Measurements from ENCODE around the gene UXS1. TPM values are rescaled to one million over a fixed set of nuclear protein-coding genes. Genes with fewer than 3 reads are reported as not detected.

The UXS1 gene
- total RNA-seq, 4 donors from 2014 or later = 23.5 to 40.4 (median 33.1) TPM

DNA sequence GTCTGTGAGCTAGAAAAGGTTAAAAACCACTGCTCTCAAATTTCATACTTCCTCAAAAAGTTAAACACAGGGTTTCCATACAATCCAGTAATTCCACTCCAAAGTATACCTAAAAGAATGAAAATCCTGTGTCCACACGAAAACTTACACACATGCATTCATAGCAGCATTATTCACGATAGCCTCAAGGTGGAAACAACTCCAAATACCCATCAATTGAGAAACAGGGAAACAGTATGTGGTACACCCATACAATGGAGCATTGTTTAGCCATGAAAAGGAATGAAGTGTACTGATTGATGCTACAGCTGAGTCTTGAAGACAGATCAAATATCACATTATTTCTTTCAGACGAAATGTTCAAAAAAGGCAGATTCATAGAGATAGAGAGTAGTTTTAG lies 36.7 kb downstream of the UXS1 start:
- TF ChIP-seq, protein P1, sequence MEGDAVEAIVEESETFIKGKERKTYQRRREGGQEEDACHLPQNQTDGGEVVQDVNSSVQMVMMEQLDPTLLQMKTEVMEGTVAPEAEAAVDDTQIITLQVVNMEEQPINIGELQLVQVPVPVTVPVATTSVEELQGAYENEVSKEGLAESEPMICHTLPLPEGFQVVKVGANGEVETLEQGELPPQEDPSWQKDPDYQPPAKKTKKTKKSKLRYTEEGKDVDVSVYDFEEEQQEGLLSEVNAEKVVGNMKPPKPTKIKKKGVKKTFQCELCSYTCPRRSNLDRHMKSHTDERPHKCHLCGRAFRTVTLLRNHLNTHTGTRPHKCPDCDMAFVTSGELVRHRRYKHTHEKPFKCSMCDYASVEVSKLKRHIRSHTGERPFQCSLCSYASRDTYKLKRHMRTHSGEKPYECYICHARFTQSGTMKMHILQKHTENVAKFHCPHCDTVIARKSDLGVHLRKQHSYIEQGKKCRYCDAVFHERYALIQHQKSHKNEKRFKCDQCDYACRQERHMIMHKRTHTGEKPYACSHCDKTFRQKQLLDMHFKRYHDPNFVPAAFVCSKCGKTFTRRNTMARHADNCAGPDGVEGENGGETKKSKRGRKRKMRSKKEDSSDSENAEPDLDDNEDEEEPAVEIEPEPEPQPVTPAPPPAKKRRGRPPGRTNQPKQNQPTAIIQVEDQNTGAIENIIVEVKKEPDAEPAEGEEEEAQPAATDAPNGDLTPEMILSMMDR (IDR thresholded peaks at IDR 0.05) = no peak
- TF ChIP-seq POLR2A (IDR thresholded peaks at IDR 0.05) = no peak
- WGBS, 2 donors = 62 to 82% methylated on average over 3 of the region's 3 CpGs
- no peak overlapping the region for H3K4me3 ChIP-seq
- DNase-seq = no peak
- H3K27me3 ChIP-seq = no peaks in the 10 kb centered on the region
- intact Hi-C loops (cut with DNase I) = no loop called here
- peaks cover 4 to 85% (median 11%) of the 10 kb centered on the region in 3 donors for H3K36me3 ChIP-seq
- peaks cover 0 to 15% (median 13%) of the 10 kb centered on the region in 3 donors for H3K9me3 ChIP-seq
- no peak overlapping the region for H3K27ac ChIP-seq
- peaks cover 0 to 10% (median 5%) of the 10 kb centered on the region in 3 donors for H3K4me1 ChIP-seq

DNA sequence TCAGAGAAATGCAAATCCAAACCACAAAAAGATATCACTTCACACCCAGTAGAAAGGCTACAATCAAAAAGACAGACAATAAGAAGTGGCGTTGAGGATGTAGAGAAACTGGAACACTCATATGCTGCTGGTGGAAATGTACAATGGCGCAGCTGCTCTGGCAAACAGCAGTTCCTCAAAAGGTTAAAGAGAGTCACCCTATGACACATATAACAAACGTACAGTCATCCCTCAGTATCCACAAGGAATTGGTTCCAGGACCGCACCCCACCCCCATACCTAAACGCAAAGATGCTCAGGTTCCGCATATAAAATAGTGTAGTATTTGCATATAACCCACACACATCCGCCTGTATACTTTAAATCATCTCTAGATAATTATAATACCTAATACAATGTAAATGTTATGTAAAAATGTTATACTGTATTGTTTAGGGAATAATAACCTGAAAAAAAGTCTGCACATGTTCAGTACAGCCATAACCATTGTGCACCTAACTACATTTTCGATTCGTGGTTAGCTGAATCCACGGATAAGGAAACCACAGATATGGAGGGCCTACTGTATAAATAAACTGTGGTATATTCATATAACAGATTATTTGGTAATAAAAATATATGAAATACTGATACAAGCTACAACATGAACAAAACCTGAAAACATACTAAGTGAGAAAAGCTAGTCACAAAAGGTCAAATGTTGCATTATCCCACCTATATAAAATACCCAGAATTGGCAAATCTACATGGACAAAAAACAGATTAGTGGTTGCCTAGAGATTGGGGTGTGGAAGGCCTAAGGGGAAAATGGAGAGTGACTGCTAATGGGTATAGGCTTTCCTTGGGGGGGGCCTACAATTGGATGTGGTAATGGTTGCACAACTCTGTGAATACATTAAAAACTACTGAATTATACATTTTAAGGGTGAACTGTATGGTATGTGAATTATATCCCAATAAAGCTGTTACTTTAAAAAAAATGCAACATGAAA lies 37.5 kb downstream of the UXS1 start:
- Histone ChIP-seq H3K9me3 (peaks cover 0 to 15% (median 13%) of the 10 kb centered on the region in 3 donors), H3K4me3 (no peak overlapping the region), H3K27me3 (no peaks in the 10 kb centered on the region), H3K27ac (no peak overlapping the region), H3K36me3 (peaks cover 4 to 87% (median 11%) of the 10 kb centered on the region in 3 donors), H3K4me1 (peaks cover 0 to 8% (median 2%) of the 10 kb centered on the region in 3 donors)
- WGBS, 2 donors = 79% methylated on average over 10 of the region's 10 CpGs
- intact Hi-C loops (cut with DNase I) = no loop called here
- TF ChIP-seq, protein P1 (IDR thresholded peaks at IDR 0.05) = no peak
- no peak for TF ChIP-seq POLR2A (IDR thresholded peaks at IDR 0.05)
- no peak for DNase-seq

- no peak for TF ChIP-seq POLR2A (IDR thresholded peaks at IDR 0.05)
- TF ChIP-seq, protein P1 (IDR thresholded peaks at IDR 0.05) = no peak
- H3K36me3 ChIP-seq = peaks cover 4 to 88% (median 7%) of the 10 kb centered on the region in 3 donors
- H3K27me3 ChIP-seq = no peaks in the 10 kb centered on the region
- intact Hi-C loops (cut with DNase I) = no loop called here
- no peak overlapping the region for H3K27ac ChIP-seq
- WGBS, 2 donors = 78 to 100% methylated on average over 1 of the region's 1 CpG
- H3K4me3 ChIP-seq = no peak overlapping the region
- no peaks in the 10 kb centered on the region for H3K4me1 ChIP-seq
- H3K9me3 ChIP-seq = peaks cover 0 to 15% (median 13%) of the 10 kb centered on the region in 3 donors
- DNase-seq = no peak
Measured at GRCh38 chr2:106153781-106154180, 40.3 kb downstream of the UXS1 start.

- Histone ChIP-seq H3K27me3 (no peaks in the 10 kb centered on the region), H3K4me3 (no peak overlapping the region), H3K36me3 (peaks cover 0 to 40% (median 0%) of the 10 kb centered on the region in 3 donors), H3K27ac (no peak overlapping the region), H3K4me1 (peaks cover 0 to 24% (median 5%) of the 10 kb centered on the region in 3 donors), H3K9me3 (no peaks in the 10 kb centered on the region)
- TF ChIP-seq, protein P1 (IDR thresholded peaks at IDR 0.05) = no peak
- no peak for TF ChIP-seq POLR2A (IDR thresholded peaks at IDR 0.05)
- intact Hi-C loops (cut with DNase I) = no loop called here
- 87 to 89% methylated on average over 3 of the region's 3 CpGs for WGBS, 2 donors
- no peak for DNase-seq
Measured at GRCh38 chr2:106147665-106148064, 46.4 kb downstream of the UXS1 start.

GRCh38 chr2:106147159-106147558 lies 46.9 kb downstream of the UXS1 start:
- intact Hi-C loops (cut with DNase I) = no loop called here
- no peak overlapping the region for H3K4me3 ChIP-seq
- H3K27ac ChIP-seq = no peak overlapping the region
- no peaks in the 10 kb centered on the region for H3K27me3 ChIP-seq
- H3K9me3 ChIP-seq = no peaks in the 10 kb centered on the region
- peaks cover 0 to 39% (median 0%) of the 10 kb centered on the region in 3 donors for H3K36me3 ChIP-seq
- TF ChIP-seq, protein P1 (IDR thresholded peaks at IDR 0.05) = no peak
- TF ChIP-seq POLR2A (IDR thresholded peaks at IDR 0.05) = no peak
- H3K4me1 ChIP-seq = peaks cover 0 to 28% (median 5%) of the 10 kb centered on the region in 3 donors
- no peak for DNase-seq
- WGBS, 2 donors = 64 to 68% methylated on average over 2 to 3 of the region's 3 CpGs
